Measurements from ENCODE around the gene RPS15.
A peak's percentile ranks its signal among the peaks of the same experiment; 100 is the strongest.
"Not testable (repeated sequence)": the region's sequence is repeated elsewhere in the genome, so short reads cannot be mapped to it uniquely, and the experiment has no call there.

Gene RPS15

GRCh38 chr19:1435378-1435989 lies 2.7 kb upstream of the RPS15 start:
- Histone ChIP-seq H3K27ac (ENCODE audit: low read depth, low read length, poor library complexity, severe bottlenecking) (no peak overlapping the region), H4K20me1 (ENCODE audit: insufficient read depth, low read length) (no peaks in the 10 kb centered on the region)

GRCh38 chr19:1437609-1438008 lies 587 bp upstream of the RPS15 start:
- no peak for TF ChIP-seq EZH2 (IDR thresholded peaks at IDR 0.05; ENCODE audit: borderline replicate concordance, low read length)
- no peak for TF ChIP-seq CTCF (IDR thresholded peaks at IDR 0.05; ENCODE audit: low read length)
- H3K79me2 ChIP-seq (ENCODE audit: insufficient read depth, low read length): peaks cover 14% of the 10 kb centered on the region
- peaks cover 3% of the 10 kb centered on the region; the same call in 1 of the 2 replicates for H3F3A ChIP-seq (ENCODE audit: insufficient read depth, low read length)
- H3K9me2 ChIP-seq (ENCODE audit: low read depth, low read length): no peaks in the 10 kb centered on the region
- H3K4me3 ChIP-seq (ENCODE audit: low read depth, low read length, poor library complexity, severe bottlenecking): peak overlapping the region; percentile 73
- peak overlapping the region; percentile 59 for H3K4me2 ChIP-seq (ENCODE audit: low read length)
- H2AFZ ChIP-seq (ENCODE audit: low read length): no peak overlapping the region
- peaks cover 30% of the 10 kb centered on the region for H3K4me1 ChIP-seq (ENCODE audit: insufficient read depth, low read length, severe bottlenecking)
- H3K36me3 ChIP-seq (ENCODE audit: insufficient read depth, low read length): peaks cover 68% of the 10 kb centered on the region
- H3K27me3 ChIP-seq (ENCODE audit: insufficient read depth, low read length): no peaks in the 10 kb centered on the region
- H4K20me1 ChIP-seq (ENCODE audit: insufficient read depth, low read length): no peaks in the 10 kb centered on the region
- peak overlapping the region; percentile 27 for H3K9ac ChIP-seq (ENCODE audit: low read length)
- no peaks in the 10 kb centered on the region for H3K9me3 ChIP-seq (ENCODE audit: low read length)
- H3K27ac ChIP-seq (ENCODE audit: low read depth, low read length, poor library complexity, severe bottlenecking): peak overlapping the region; percentile 60

More at GRCh38 chr19:1435378-1435989, 2.7 kb upstream of the RPS15 start:
- Histone ChIP-seq H3K4me1 (ENCODE audit: insufficient read depth, low read length, severe bottlenecking) (peaks cover 11% of the 10 kb centered on the region), H3K27me3 (ENCODE audit: insufficient read depth, low read length) (no peaks in the 10 kb centered on the region), H3K79me2 (ENCODE audit: insufficient read depth, low read length) (peaks cover 14% of the 10 kb centered on the region), H3K4me2 (ENCODE audit: low read length) (no peak overlapping the region), H3K9ac (ENCODE audit: low read length) (no peak overlapping the region), H3K36me3 (ENCODE audit: insufficient read depth, low read length) (peaks cover 61% of the 10 kb centered on the region), H2AFZ (ENCODE audit: low read length) (no peak overlapping the region), H3K9me2 (ENCODE audit: low read depth, low read length) (no peaks in the 10 kb centered on the region), H3K9me3 (ENCODE audit: low read length) (no peaks in the 10 kb centered on the region), H3K4me3 (ENCODE audit: low read depth, low read length, poor library complexity, severe bottlenecking) (no peak overlapping the region), H3F3A (ENCODE audit: insufficient read depth, low read length) (peaks cover 3% of the 10 kb centered on the region; the same call in 1 of the 2 replicates)
- TF ChIP-seq EZH2 (IDR thresholded peaks at IDR 0.05; ENCODE audit: borderline replicate concordance, low read length) (no peak), CTCF (IDR thresholded peaks at IDR 0.05; ENCODE audit: low read length) (no peak)

- Histone ChIP-seq H3K9me3 (ENCODE audit: low read length) (no peaks in the 10 kb centered on the region), H3K4me1 (ENCODE audit: insufficient read depth, low read length, severe bottlenecking) (peaks cover 42% of the 10 kb centered on the region), H2AFZ (ENCODE audit: low read length) (no peak overlapping the region), H3K27me3 (ENCODE audit: insufficient read depth, low read length) (no peaks in the 10 kb centered on the region), H3K4me2 (ENCODE audit: low read length) (peak overlapping the region; percentile 74), H4K20me1 (ENCODE audit: insufficient read depth, low read length) (no peaks in the 10 kb centered on the region), H3K79me2 (ENCODE audit: insufficient read depth, low read length) (peaks cover 14% of the 10 kb centered on the region), H3F3A (ENCODE audit: insufficient read depth, low read length) (peaks cover 6% of the 10 kb centered on the region; the same call in 1 of the 2 replicates), H3K4me3 (ENCODE audit: low read depth, low read length, poor library complexity, severe bottlenecking) (peak overlapping the region; percentile 73), H3K9ac (ENCODE audit: low read length) (peak overlapping the region; percentile 90), H3K36me3 (ENCODE audit: insufficient read depth, low read length) (peaks cover 59% of the 10 kb centered on the region), H3K27ac (ENCODE audit: low read depth, low read length, poor library complexity, severe bottlenecking) (peak overlapping the region; percentile 66), H3K9me2 (ENCODE audit: low read depth, low read length) (no peaks in the 10 kb centered on the region)
- TF ChIP-seq CTCF (IDR thresholded peaks at IDR 0.05; ENCODE audit: low read length) (no peak), EZH2 (IDR thresholded peaks at IDR 0.05; ENCODE audit: borderline replicate concordance, low read length) (no peak)
These were observed 748 bp downstream of the RPS15 start for GRCh38 chr19:1438933-1439354.

GRCh38 chr19:1439525-1440417 lies 1.6 kb downstream of the RPS15 start:
- Histone ChIP-seq H3F3A (ENCODE audit: insufficient read depth, low read length) (peaks cover 11% of the 10 kb centered on the region; the same call in 1 of the 2 replicates), H3K79me2 (ENCODE audit: insufficient read depth, low read length) (peaks cover 14% of the 10 kb centered on the region), H3K4me3 (ENCODE audit: low read depth, low read length, poor library complexity, severe bottlenecking) (peak overlapping the region; percentile 73), H3K27ac (ENCODE audit: low read depth, low read length, poor library complexity, severe bottlenecking) (peak overlapping the region; percentile 66), H3K9ac (ENCODE audit: low read length) (peak overlapping the region; percentile 90), H3K36me3 (ENCODE audit: insufficient read depth, low read length) (peaks cover 51% of the 10 kb centered on the region), H3K4me2 (ENCODE audit: low read length) (peak overlapping the region; percentile 74), H3K4me1 (ENCODE audit: insufficient read depth, low read length, severe bottlenecking) (peaks cover 50% of the 10 kb centered on the region)
- H2AFZ ChIP-seq (ENCODE audit: low read length); H4K20me1 ChIP-seq (ENCODE audit: insufficient read depth, low read length); H3K27me3 ChIP-seq (ENCODE audit: insufficient read depth, low read length); H3K9me3 ChIP-seq (ENCODE audit: low read length); H3K9me2 ChIP-seq (ENCODE audit: low read depth, low read length): not testable (repeated sequence)
